Neural cell (in vitro differentiated cells): Measurements from ENCODE around the gene SLC25A26. TPM values are rescaled to one million over a fixed set of nuclear protein-coding genes. Genes with fewer than 3 reads are reported as not detected.

Experiments used
- H2AFZ ChIP-seq: fragments of 200-600, 300-800 bp; sonication (generic), shearing (Covaris generic); 2 replicates; pipeline ENCODE4 v1.6.0; 2014; ENCODE audit warnings: low read depth, mild to moderate bottlenecking, antibody characterized with exemption, low read length, moderate library complexity
- H3F3A ChIP-seq: fragments of 200-600 bp; shearing (Covaris generic); 2 replicates; pipeline ENCODE4 v1.6.1; 2016; ENCODE audit warnings: mild to moderate bottlenecking, moderate library complexity, mixed read lengths, antibody characterized with exemption, low read length; ENCODE audit not compliant: insufficient read depth, poor library complexity, severe bottlenecking
- H3K27ac ChIP-seq: fragments of 200-600, 300-800 bp; sonication (generic), shearing (Covaris generic); 2 replicates; pipeline ENCODE4 v1.5.1; 2014; ENCODE audit warnings: mild to moderate bottlenecking, low read length, moderate library complexity
- H3K27me3 ChIP-seq: fragments of 300-800, 200-600 bp; sonication (generic), shearing (Covaris generic); 2 replicates; pipeline ENCODE4 v1.6.0; 2014; ENCODE audit warnings: mild to moderate bottlenecking, low read depth, low read length, moderate library complexity; ENCODE audit not compliant: insufficient read depth
- H3K36me3 ChIP-seq: fragments of 300-800, 200-600 bp; sonication (generic), shearing (Covaris generic); 2 replicates; pipeline ENCODE4 v1.5.1; 2014; ENCODE audit warnings: mild to moderate bottlenecking, antibody characterized with exemption, low read length, moderate library complexity; ENCODE audit not compliant: insufficient read depth
- H3K4me2 ChIP-seq: fragments of 300-800, 200-600 bp; sonication (generic), shearing (Covaris generic); 2 replicates; pipeline ENCODE4 v1.6.0; 2014; ENCODE audit warnings: mild to moderate bottlenecking, low read length
- H3K4me3 ChIP-seq: fragments of 300-800, 200-600 bp; sonication (generic), shearing (Covaris generic); 2 replicates; pipeline ENCODE4 v1.5.1; 2014; ENCODE audit warnings: mild to moderate bottlenecking, low read length, moderate library complexity
- H3K79me2 ChIP-seq: fragments of 200-600 bp; shearing (Covaris generic); replicated peaks from 2 replicates; pipeline ENCODE4 v1.6.0; 2014; ENCODE audit warnings: mild to moderate bottlenecking, low read length, moderate library complexity; ENCODE audit not compliant: insufficient read depth
- H3K9ac ChIP-seq: fragments of 300-800, 200-600 bp; sonication (generic), shearing (Covaris generic); 2 replicates; pipeline ENCODE4 v1.6.1; 2016; ENCODE audit warnings: mild to moderate bottlenecking, low read length, mixed read lengths
- H3K9me2 ChIP-seq: fragments of 200-600 bp; shearing (Covaris generic); 2 replicates; pipeline ENCODE4 v1.6.1; 2016; ENCODE audit warnings: mild to moderate bottlenecking, low read length, mixed read lengths; ENCODE audit not compliant: insufficient read depth
- H3K9me3 ChIP-seq: fragments of 200-600, 300-800 bp; sonication (generic), shearing (Covaris generic); 2 replicates; pipeline ENCODE4 v1.6.1; 2016; ENCODE audit warnings: mild to moderate bottlenecking, mixed run types, low read length, moderate library complexity, mixed read lengths
- H4K20me1 ChIP-seq: fragments of 200-600 bp; shearing (Covaris generic); 2 replicates; pipeline ENCODE4 v1.6.1; 2016; ENCODE audit warnings: mild to moderate bottlenecking, mixed run types; ENCODE audit not compliant: insufficient read depth
- CTCF ChIP-seq: fragments of 450-650 bp; IDR thresholded peaks from 2 replicates; pipeline ENCODE4 v1.5.1; 2014; ENCODE audit warnings: antibody characterized with exemption, mild to moderate bottlenecking, moderate library complexity; ENCODE audit not compliant: poor library complexity, severe bottlenecking
- EP300 ChIP-seq: fragments of 450-650 bp; conservative IDR thresholded peaks from 2 replicates; pipeline ENCODE4 v1.6.1; 2014; ENCODE audit warnings: antibody characterized with exemption, mild to moderate bottlenecking, moderate library complexity; ENCODE audit not compliant: poor library complexity, severe bottlenecking
- EZH2 ChIP-seq: fragments of 200-600, 300-800 bp; shearing (Covaris generic), sonication (generic); IDR thresholded peaks from 2 replicates; pipeline ENCODE4 v1.6.1; 2014; ENCODE audit warnings: antibody characterized with exemption, low read length, borderline replicate concordance, mild to moderate bottlenecking; ENCODE audit not compliant: insufficient read depth, poor library complexity, severe bottlenecking
- MXI1 ChIP-seq: fragments of 450-650 bp; conservative IDR thresholded peaks from 2 replicates; pipeline ENCODE4 v1.6.1; 2014; ENCODE audit warnings: antibody characterized with exemption, mild to moderate bottlenecking; ENCODE audit not compliant: poor library complexity, severe bottlenecking
- POLR2AphosphoS5 ChIP-seq: IDR thresholded peaks from 2 replicates; pipeline ENCODE4 v1.6.1; 2012
- RAD21 ChIP-seq: fragments of 450-650 bp; conservative IDR thresholded peaks from 2 replicates; pipeline ENCODE4 v1.6.1; 2014; ENCODE audit warnings: antibody characterized with exemption, mild to moderate bottlenecking, moderate library complexity
- REST ChIP-seq: IDR thresholded peaks from 2 replicates; pipeline ENCODE4 v1.6.1; 2012; ENCODE audit warnings: borderline replicate concordance
- SMC3 ChIP-seq: fragments of 450-650 bp; conservative IDR thresholded peaks from 2 replicates; pipeline ENCODE4 v1.6.1; 2014; ENCODE audit warnings: antibody characterized with exemption, mild to moderate bottlenecking, moderate library complexity; ENCODE audit not compliant: poor library complexity
- TAF1 ChIP-seq: IDR thresholded peaks from 2 replicates; pipeline ENCODE4 v1.6.1; 2012; ENCODE audit warnings: low read depth
- polyA plus RNA-seq: library from polyadenylated mRNA; depleted of rRNA; stranded (reverse); fragments of >200 nt; gene quantifications from 2 replicates; pipeline ENCODE4 v1.2.3, GENCODE V29; 2014

The SLC25A26 gene
- polyA plus RNA-seq, 1 donor from 2014 or later = 21.0 TPM

GRCh38 chr3:66398228-66399025, 177.6 kb downstream of the SLC25A26 start:
- Histone ChIP-seq H3K36me3 (no peaks in the 10 kb centered on the region), H3K27me3 (no peaks in the 10 kb centered on the region), H3K4me2 (no peak overlapping the region), H3K27ac (no peak overlapping the region), H2AFZ (no peak overlapping the region), H3K79me2 (no peaks in the 10 kb centered on the region), H3K9ac (no peak overlapping the region), H3K4me3 (no peak overlapping the region), H4K20me1 (no peaks in the 10 kb centered on the region), H3K9me2 (no peaks in the 10 kb centered on the region), H3K9me3 (no peaks in the 10 kb centered on the region), H3F3A (no peaks in the 10 kb centered on the region)
- TF ChIP-seq TAF1 = no peak
- no peak for TF ChIP-seq EP300
- no peak for TF ChIP-seq RAD21
- TF ChIP-seq MXI1 = no peak
- no peak for TF ChIP-seq SMC3
- TF ChIP-seq POLR2AphosphoS5 = no peak
- no peak for TF ChIP-seq CTCF
- no peak for TF ChIP-seq REST
- no peak for TF ChIP-seq EZH2

- Histone ChIP-seq H3K79me2 (no peaks in the 10 kb centered on the region), H3F3A (no peaks in the 10 kb centered on the region), H3K9me3 (no peaks in the 10 kb centered on the region), H4K20me1 (no peaks in the 10 kb centered on the region), H2AFZ (no peak overlapping the region), H3K36me3 (no peaks in the 10 kb centered on the region), H3K4me2 (no peak overlapping the region), H3K9ac (no peak overlapping the region), H3K9me2 (no peaks in the 10 kb centered on the region), H3K27me3 (no peaks in the 10 kb centered on the region), H3K4me3 (no peak overlapping the region), H3K27ac (no peak overlapping the region)
- TF ChIP-seq MXI1 (no peak), CTCF (no peak), EP300 (no peak)
Measured at GRCh38 chr3:66399529-66400232, 178.9 kb downstream of the SLC25A26 start.
